Articular chondrocyte of knee joint (primary cell): ENCODE data around the gene ABHD2. TPM values are rescaled to one million over a fixed set of nuclear protein-coding genes. Genes with fewer than 3 reads are reported as not detected.

Experiments
- small RNA-seq: library from RNA; depleted of rRNA; stranded (forward); fragments of <200 nt; gene quantifications from one replicate; pipeline ENCODE3, GENCODE V24; 2012
- total RNA-seq: library from RNA; depleted of rRNA; stranded (reverse); fragments of >200 nt; gene quantifications from 2 replicates; pipeline ENCODE4 v1.2.3, GENCODE V29; 2012

ABHD2 gene, protein sequence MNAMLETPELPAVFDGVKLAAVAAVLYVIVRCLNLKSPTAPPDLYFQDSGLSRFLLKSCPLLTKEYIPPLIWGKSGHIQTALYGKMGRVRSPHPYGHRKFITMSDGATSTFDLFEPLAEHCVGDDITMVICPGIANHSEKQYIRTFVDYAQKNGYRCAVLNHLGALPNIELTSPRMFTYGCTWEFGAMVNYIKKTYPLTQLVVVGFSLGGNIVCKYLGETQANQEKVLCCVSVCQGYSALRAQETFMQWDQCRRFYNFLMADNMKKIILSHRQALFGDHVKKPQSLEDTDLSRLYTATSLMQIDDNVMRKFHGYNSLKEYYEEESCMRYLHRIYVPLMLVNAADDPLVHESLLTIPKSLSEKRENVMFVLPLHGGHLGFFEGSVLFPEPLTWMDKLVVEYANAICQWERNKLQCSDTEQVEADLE
- 124 and 169 TPM in 2 replicates for total RNA-seq

DNA sequence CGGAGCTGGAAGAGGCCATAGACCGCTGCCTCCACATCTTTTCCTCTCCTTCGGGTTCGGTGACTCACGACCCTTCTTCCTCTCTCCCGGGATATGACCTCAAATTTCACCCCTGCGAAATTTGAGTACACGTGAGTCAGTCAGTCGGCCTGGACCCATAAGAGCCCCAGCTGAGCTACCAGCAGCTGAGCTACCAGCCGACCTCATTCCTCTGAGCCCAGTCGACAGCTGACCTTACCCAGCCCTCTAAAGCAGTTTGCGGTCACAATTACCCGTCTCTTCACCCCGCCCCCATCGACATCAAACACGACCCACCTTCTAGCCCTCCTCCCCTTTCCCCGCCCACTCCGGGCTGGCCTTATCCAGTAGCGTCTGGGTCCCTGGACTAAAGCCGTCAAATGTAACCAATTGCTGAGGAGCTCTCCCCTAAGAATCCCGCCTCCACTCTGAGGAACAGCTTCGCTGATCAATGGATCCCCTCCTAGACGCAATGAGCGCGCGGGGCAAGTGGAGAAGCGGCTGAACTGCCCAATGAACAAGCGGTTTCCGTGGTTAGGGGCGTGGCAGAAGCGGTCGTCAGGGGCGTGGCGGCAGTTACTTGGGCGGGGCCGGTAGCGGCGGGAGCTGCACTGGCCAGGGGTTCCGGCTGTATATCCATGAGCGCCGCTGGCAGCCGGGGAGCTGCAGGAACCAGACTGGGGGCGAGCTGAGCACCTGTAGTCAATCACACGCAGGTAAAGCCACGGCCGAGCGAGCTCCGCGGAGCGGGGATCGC lies at the start of gene ABHD2:
Gene ABHD2 (plus strand): TSS at position 627 of the 775 bp plus-strand sequence. CDS start 27,872 bp downstream, outside the sequence.

DNA sequence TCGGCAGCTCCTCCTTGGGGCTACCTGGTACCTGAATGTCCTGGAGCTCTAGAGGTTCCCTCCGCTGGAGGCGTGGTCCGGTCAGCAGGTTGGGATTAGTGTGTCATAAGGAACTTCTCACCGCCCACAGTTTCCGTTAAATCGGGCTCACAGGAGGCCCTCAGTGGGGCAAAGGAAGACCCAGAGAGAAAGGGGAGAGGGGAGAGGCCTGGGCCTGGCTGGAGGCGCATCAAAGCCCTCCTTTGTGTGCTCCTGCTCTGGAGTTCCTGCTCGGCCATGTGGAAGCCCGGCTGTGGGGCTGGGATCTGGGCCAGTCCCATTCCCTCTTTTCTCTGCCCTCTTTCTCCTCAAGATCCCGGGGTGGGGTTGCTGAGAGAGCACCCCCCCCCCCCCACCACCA lies 133.3 kb downstream of the ABHD2 start, which contains the start of gene RLBP1:
Gene RLBP1 (minus strand): TSS at position 37 of the 400 bp plus-strand sequence. CDS start 2,604 bp downstream, outside the sequence.

DNA sequence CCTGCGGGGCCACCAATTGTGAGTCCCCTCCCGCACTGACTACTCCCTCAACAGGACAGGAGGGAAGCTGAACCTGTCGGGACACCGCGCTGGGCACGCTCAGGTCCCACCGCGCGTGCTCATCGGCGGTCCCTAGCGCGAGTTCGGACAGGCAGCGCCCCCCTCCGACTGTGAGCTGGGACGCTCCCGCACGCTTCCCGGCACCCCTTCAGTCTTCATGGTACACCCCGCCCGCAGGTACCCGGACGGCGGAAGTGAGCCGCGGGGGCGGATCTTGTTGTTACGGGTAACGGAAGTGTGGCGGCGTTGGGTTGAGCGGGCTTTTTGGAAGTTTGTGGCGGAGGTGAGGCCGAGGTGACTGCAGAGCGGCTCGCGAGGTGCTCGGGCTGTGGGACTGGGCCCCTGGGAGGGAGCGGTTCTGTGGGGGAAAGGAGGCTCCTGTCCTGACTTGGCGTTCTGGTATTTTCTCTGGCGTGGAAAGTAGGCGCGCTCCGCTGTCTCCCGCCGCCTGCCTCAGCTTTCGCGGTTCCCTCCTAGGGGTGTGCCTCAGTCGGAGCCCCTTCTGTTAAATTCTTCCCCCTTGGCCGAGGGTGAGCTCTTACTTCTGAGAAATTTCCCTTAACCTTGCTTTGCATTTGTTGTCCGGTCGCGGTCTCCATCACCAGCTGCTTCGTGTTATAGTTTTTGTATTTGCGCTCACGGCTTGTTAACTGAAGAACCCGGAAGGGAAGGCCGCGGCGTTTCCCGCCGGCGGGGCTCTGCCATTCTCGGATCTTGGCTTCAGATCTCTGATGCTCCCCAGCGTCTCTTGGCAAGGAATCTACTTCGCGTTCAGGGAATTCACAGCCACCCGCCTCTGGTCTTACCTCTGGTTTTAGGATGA lies 155.7 kb downstream of the ABHD2 start, which contains the start of gene FANCI:
Gene FANCI (plus strand): TSS at position 289 of the 883 bp plus-strand sequence. CDS start 3,669 bp downstream, outside the sequence.

Small RNA genes within 50 kb of the gene (small RNA-seq; reads per million reads assigned to genes)
- not detected for gene RNU7-195P

Other genes starting within 250 kb of the ABHD2 start
- gene HAPLN3, start 192.9 kb upstream of the ABHD2 start, total RNA-seq, result 37.4 and 39.1 TPM in 2 replicates
- gene MFGE8, start 175.1 kb upstream of the ABHD2 start, total RNA-seq, result 313 and 385 TPM in 2 replicates
- gene RLBP1, start 133.1 kb downstream of the ABHD2 start, total RNA-seq, result not detected in 2 replicates
- gene FANCI, start 155.5 kb downstream of the ABHD2 start, total RNA-seq, result 11.9 and 21.0 TPM in 2 replicates
- 26.6 and 36.8 TPM in 2 replicates for gene POLG, start 246.4 kb downstream of the ABHD2 start, total RNA-seq